Brain pericyte (primary cell): Measurements from ENCODE around the gene AUTS2.
"Not testable (repeated sequence)": the region's sequence is repeated elsewhere in the genome, so short reads cannot be mapped to it uniquely, and the experiment has no call there.

Experiments
- DNase-seq: peaks from one replicate; pipeline ENCODE4 v3.0.0-alpha.2; 2012; ENCODE audit warnings: low read depth, low spot score

AUTS2 gene

GRCh38 chr7:70794962-70795361 is 1196.7 kb downstream of the AUTS2 start:
- DNase-seq = no peak

DNA sequence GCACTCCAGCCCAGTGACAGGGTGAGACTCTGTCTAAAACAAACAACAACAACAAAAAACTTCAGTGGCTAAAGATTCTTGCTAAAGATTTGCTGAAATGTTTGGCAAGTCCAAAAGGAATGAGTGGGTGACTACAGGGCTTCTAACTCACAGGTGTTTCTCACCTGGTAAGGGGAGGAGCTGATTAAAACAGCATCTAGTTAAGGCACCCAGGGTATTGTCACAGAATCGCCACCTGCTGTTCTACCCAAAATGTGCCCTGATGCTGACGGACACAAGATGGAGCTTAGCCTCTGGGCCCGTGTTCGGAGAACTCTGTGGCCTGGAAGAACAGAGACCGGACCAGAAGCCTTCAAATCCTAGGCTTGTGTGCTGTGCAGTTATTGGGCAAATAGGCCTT is 1197.7 kb downstream of the AUTS2 start:
- no peak for DNase-seq

- DNase-seq = no peak
Measured at GRCh38 chr7:70797109-70797514, 1198.8 kb downstream of the AUTS2 start.

- no peak for DNase-seq
Measured at GRCh38 chr7:70799841-70800405, 1201.6 kb downstream of the AUTS2 start.

DNA sequence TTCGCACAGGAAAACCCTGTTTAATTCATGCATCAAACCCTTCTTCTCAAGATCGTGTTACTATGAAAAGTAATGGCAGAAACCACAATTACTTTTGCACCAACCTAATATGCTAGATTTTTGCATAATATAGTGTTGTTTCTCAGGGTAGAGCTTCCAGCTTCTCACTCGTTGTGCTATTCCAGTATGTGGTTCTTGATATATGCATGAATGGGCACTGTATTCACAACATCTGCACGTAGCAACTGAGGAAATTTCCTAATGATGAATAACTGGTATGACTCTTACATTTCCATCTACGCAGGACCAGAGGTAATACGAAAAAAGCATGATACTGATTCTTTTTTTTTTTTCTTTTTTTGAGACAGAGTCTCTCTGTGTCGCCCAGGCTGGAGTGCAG is 1207.1 kb downstream of the AUTS2 start:
- no peak for DNase-seq

GRCh38 chr7:70807650-70808049 is 1209.4 kb downstream of the AUTS2 start:
- no peak for DNase-seq

- DNase-seq = no peak
Measured at GRCh38 chr7:70808876-70809275, 1210.6 kb downstream of the AUTS2 start.

DNA sequence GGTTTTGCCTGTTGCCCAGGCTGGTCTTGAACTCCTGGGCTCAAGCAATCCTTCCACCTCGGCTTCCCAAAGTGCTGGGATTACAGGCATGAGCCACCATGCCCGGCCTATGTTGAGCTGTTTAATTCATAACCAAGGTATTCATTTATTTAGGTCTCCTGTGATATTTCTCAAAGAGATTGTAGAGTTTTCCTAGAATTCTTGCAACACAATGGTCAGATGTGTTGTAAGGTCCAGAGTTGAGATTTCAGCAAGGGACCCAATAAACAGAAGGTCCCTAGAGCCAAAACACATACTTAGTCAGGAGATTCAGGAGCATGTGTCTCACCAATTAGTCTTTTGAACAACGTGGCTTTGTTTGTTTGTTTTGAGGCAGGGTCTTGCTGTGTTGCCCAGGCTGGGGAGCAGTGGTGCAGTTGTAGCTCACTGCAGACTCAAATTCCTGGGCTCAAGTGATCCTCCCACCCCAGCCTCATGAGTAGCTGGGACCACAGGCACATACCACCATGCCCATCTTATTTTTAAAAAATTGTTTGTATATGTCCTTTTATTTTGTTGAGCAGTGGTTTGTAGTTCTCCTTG is 1212.4 kb downstream of the AUTS2 start:
- DNase-seq = no peak

DNA sequence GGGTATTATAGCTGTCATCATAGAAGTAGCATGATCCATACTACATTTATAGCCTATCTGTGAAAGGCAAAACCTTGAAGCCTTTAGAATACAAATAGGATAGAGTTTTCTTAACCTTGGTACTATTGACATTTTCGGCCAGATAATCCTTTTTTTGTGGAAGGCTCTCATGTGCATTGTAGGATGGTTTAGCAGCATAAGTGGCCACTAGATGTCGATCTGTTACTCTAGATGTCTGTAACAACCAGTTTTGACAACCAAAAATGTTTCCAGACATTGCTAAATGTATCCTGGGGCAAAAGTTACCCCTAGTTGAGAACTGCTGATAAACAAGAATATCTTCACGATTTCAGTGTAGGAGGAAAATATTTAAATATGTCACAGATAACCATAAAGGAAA is 1214.2 kb downstream of the AUTS2 start:
- no peak for DNase-seq

DNA sequence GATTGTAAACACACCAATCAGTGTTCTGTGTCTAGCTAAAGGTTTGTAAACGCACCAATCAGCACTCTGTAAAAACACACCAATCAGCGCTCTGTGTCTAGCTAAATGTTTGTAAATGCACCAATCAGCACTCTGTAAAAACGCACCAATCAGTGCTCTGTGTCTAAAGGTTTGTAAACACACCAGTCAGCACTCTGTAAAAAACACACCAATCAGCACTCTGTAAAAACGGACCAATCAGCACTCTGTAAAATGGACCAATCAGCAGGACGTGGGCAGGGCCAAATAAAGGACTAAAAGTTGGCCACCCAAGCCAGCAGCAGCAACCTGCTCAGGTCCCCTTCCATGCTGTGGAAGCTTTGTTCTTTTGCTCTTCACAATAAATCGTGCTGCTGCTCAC is 1224.2 kb downstream of the AUTS2 start:
- DNase-seq = not testable (repeated sequence)

DNA sequence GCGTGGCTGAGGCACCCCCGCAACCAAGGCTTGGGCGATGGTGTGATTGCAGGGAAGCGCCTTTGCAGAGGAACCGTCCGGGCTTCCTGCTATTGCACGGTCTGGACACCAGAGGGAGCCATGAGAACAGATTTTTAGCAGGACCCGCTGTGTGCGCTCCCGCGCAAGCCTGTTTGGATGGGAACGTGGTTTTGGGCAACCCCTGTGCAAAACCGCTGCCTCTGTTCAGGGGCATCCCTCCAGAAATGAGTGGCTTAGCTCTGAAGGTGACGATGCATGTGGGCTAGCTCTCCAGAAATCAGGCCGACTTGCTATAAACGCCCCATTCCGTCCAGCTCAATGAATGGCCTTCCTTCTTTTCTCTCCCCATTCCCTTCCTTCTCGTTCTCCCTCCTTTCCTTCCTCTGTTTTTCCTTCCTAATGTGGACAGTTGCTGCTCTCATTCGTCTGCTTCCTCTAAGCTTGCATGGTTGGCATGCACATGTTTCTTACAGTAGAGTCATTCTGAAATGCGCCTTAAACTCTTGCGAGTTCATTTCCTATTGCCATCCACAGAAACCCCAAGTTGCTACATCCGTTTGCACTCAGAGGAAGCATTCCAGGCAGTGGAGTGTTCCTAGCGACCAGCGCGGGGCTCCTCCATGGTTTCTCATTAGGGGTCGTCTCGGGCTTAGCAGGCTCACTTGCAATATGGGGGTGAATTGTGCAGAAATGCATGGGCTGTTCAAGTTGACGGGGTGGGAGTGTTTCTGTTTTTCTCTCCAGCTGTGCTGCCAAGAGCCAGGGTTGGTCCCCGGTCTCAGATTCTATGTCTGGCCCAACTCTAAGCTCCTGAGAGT is 1231.2 kb downstream of the AUTS2 start:
- no peak for DNase-seq

GRCh38 chr7:70830060-70830395 is 1231.8 kb downstream of the AUTS2 start:
- DNase-seq = no peak

- no peak for DNase-seq
Measured at GRCh38 chr7:70830426-70830825, 1232.2 kb downstream of the AUTS2 start.

- DNase-seq = no peak
Measured at GRCh38 chr7:70833726-70834125, 1235.5 kb downstream of the AUTS2 start.

- no peak for DNase-seq
Measured at GRCh38 chr7:70834424-70834823, 1236.1 kb downstream of the AUTS2 start.

- DNase-seq = no peak
Measured at GRCh38 chr7:70835658-70836057, 1237.4 kb downstream of the AUTS2 start.

GRCh38 chr7:70836279-70836678 is 1238.0 kb downstream of the AUTS2 start:
- DNase-seq = no peak

- DNase-seq = no peak
Measured at GRCh38 chr7:70836946-70837345, 1238.7 kb downstream of the AUTS2 start.

- no peak for DNase-seq
Measured at GRCh38 chr7:70837589-70837988, 1239.3 kb downstream of the AUTS2 start.

GRCh38 chr7:70838292-70838907 is 1240.1 kb downstream of the AUTS2 start:
- no peak for DNase-seq
